HG02759 (cell line): ENCODE data around the gene AMBRA1.
"Not testable (repeated sequence)": the region's sequence is repeated elsewhere in the genome, so short reads cannot be mapped to it uniquely, and the experiment has no call there.

ENCODE experiments used
- ATAC-seq: cut with Tn5 transposase; IDR thresholded peaks from one replicate; pipeline ENCODE4 v1.9.1; 2021; ENCODE audit warnings: mild to moderate bottlenecking, moderate library complexity; ENCODE audit not compliant: unreplicated experiment

AMBRA1 gene

DNA sequence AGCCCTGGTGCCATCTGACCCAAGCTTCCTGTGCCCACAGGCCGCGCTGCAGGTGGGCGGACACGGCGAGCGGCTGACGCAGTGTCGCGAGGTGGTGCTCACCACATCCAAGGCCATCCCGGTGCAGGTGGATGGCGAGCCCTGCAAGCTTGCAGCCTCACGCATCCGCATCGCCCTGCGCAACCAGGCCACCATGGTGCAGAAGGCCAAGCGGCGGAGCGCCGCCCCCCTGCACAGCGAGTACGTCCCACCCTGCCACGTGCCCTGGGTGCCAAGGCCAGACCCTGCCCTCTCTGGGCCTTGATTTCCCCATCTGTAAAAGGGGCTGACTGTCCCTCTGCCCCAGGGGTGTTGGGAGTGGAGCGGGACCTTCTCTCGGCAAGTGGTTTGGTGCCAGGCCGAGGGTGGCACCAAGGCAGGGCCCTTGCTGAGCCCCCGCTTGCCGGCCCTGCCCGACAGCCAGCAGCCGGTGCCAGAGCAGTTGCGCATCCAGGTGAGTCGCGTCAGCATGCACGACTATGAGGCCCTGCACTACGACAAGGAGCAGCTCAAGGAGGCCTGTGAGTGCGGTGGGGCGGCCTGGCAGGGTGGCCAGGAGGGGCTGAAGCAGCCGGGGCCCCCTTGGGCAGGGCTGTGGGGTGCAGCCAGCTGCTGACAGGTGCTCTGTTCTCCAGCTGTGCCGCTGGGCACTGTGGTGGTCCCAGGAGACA is 218.3 kb downstream of the AMBRA1 start:
- no peak for ATAC-seq

DNA sequence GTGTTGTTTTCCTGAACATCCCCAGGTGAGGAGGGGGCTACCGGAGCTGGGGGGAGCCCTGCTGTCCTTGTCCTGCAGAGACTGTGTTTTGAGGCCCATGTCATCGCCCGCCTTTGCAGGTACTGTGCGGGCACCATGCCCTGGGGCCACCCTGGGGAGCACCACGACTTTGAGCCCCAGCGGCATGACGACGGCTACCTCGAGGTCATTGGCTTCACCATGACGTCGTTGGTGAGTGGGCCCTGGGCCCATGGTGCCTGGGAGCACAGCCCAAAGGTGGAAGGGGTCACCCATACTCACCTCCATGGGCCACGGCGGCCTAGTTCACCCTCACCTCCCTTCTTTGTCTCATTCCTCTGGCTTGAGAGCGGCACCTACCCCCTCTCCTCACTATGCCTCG is 219.0 kb downstream of the AMBRA1 start:
- no peak for ATAC-seq

DNA sequence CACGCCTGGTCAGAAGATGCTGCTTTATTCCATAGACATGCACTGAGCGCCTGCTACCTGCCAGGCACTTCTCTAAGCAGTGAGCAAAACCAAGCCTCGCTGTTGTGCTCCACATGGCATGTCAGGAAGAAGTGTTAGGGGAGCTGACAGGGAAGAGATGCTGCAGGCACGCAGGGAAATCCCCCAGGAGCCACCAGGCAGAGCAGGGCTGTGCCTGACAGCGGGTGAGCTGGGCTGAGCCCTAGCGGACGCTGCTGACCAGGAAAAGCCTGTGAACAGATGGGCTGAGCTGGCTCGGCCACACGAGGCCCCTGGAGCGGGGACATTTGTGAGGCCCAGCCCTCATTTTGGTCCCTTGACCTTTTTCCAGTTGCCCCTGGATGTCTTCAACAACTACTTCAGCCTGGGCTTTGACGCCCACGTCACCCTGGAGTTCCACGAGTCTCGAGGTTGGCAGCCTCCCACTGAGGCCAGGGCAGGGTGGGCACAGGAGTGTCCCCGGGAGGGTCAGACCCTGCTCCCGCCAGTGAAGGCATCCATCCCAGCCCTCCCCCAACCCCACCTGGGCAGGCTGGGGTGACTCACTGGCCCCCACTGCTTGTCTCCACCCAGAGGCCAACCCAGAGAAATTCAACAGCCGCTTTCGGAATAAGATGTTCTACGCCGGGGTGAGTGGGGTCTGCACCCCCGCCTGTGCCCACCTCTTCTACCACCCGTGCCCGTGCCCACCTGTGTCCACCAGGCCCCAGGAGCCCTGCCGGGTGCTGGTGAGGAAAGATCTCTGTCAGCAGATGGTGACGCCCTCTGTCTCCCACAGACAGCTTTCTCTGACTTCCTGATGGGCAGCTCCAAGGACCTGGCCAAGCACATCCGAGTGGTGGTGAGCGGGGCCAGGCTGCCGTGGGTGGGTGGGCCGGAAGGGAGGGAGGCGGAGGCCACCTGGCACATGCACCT is 219.8 kb downstream of the AMBRA1 start:
- ATAC-seq = no peak

DNA sequence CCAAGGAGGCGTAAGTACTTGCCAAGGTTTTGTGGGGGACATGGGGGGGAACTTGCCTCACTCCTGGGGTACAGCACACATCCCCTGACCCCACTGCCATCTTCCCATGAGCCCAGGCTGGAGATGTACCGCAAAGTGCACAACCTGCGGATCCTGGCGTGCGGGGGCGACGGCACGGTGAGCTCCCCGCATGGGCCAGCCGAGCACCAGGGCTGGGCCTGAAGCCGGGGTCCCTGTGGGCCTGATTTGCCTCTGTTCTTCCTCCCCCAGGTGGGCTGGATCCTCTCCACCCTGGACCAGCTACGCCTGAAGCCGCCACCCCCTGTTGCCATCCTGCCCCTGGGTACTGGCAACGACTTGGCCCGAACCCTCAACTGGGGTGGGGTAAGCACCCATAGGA is 221.3 kb downstream of the AMBRA1 start:
- not testable (repeated sequence) for ATAC-seq

DNA sequence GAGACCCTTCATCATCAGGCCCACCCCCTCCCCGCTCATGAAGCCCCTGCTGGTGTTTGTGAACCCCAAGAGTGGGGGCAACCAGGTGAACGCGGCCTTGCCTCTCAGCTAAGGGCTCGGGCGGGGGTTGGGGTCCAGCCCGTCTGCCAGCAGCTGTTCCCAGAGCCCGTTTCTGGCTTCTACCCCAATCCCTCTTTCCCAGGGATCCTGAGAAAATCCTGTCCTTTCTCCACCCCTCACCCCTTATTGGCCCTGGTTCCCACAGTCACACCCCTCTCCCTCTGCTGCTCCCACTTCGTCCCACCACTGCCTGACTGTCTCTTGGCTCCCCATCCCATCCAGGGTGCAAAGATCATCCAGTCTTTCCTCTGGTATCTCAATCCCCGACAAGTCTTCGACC is 221.7 kb downstream of the AMBRA1 start:
- ATAC-seq = no peak

DNA sequence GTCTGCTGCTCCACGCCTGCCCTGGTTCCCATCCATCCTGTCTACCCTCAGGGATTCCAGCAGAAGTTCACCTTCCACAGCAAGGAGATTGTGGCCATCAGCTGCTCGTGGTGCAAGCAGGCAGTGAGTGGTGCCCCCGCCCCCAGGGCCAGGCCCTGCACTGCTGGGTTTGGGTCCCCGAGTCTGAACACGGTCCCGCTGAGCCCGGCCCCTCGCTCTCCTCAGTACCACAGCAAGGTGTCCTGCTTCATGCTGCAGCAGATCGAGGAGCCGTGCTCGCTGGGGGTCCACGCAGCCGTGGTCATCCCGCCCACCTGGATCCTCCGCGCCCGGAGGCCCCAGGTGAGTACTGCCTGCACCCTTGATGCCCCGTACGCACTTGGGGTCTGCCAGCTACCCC is 222.6 kb downstream of the AMBRA1 start:
- ATAC-seq = not testable (repeated sequence)

DNA sequence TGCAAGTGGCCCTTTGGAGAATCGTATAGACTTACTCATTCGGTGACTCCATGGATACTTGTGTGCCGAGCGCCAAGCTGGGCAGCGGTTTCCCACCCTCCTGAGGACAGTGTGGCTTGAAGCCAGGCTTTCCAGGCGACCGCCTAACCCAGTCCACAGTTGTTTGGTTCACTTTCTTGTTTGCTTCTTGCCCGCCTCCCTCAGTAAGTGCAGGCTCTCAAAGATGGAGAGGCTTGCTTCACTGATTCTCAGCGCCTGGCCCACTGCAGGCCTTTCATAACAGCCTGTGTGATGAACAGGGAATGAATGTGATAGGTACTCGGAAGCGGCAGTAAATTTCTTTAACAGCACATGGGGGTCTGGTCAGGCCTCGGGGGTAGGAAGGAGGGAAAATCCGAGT is 223.6 kb downstream of the AMBRA1 start:
- no peak for ATAC-seq

DNA sequence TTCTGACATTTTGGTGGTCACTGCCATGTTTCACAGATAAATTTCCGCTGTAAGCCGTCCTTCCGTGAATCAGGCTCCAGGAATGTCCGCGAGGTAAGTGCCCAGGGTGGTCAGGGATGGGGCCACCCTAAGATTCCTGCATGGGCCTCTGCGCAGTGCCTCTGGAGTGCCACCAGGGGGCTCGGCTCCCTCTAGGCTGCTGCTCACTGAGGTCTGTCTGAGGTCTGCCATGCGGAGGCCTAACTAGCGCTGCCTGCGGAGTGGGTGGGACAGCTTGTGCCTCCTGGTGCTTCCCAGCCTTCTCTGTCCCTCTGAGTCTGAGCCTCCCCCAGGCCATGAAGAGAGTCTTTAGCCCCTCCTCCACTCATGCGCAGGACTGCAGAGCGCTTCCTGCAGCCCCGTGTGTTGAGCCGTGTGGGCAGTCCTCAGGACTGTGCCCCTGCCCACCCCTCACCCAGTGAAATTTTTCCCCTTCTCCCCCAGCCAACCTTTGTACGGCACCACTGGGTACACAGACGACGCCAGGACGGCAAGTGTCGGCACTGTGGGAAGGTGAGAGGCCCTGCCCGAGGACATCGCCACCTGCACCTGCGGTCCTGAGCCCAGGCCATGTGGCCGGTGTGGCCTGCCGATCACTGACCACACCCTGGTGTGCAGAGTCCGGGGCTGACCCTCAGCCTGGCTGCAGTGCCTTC is 224.2 kb downstream of the AMBRA1 start:
- ATAC-seq = peak; percentile 59

DNA sequence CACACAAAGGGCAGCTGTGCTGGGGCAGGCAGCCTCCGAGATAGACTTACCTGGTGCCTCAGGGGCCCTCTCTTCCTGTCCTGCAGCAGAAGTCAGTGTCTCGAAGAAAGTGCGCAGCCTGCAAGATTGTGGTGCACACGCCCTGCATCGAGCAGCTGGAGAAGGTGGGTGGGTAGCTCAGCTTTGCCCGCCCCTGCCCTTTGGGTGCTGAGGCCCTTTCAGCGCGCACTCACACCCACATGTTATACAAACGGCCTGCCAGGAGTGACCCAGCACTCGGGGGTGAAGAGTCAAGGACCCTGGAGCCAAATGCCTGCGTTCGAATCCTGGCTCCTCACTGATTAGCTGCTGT is 225.9 kb downstream of the AMBRA1 start:
- no peak for ATAC-seq

DNA sequence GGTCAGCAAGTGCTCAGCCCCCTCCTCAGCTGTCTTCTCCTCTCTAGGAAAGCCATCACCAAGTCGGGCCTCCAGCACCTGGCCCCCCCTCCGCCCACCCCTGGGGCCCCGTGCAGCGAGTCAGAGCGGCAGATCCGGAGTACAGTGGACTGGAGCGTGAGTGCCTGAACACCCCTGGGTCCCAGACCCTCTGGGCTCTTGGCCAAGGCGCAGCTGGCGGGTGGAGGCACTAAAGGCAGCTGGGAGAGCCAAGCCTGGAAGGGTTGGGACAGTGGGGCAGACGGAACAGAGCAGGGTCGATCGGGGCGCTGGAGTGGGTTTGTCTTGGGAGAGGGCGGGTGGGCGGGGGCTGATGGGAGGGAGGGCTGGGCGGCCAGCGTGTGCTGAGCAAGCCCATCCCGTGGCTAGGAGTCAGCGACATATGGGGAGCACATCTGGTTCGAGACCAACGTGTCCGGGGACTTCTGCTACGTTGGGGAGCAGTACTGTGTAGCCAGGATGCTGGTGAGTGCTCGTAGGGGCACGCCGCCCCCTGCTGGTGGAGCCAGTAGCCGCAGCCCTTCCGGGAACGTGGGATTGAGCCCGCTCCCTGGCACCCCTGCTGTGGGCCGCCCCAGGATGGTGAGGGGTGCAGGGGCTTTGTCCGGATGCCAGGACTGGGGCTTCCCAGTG is 226.4 kb downstream of the AMBRA1 start:
- peak; percentile 72 for ATAC-seq

DNA sequence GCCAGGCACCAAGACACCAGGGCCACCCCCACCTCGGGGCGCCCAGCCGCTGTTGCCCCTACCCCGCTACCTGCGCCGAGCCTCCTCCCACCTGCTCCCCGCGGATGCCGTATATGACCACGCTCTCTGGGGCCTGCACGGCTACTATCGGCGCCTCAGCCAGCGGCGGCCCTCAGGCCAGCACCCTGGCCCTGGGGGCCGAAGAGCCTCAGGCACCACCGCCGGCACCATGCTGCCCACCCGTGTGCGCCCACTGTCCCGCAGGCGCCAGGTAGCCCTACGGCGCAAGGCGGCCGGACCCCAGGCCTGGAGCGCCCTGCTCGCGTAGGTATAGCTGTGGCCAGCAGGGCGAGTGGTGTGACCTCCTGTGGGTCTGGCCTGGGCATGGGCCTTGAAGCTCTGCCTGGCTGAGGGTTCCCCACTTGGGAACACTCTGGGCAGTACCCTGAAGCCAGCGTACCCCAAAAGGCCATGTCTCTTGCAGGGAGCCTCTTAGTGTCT is 227.1 kb downstream of the AMBRA1 start:
- ATAC-seq = no peak

DNA sequence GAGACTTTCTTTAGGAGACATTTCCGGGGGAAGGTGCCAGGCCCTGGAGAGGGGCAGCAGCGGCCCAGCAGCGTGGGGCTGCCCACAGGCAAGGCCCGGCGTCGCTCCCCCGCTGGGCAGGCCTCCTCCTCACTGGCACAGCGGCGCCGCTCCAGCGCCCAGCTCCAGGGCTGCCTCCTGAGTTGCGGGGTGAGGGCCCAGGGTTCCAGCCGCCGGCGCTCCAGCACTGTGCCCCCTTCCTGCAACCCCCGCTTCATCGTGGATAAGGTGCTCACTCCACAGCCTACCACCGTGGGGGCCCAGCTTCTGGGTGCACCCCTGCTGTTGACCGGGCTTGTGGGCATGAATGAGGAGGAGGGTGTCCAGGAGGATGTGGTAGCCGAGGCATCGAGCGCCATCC is 227.6 kb downstream of the AMBRA1 start:
- no peak for ATAC-seq

DNA sequence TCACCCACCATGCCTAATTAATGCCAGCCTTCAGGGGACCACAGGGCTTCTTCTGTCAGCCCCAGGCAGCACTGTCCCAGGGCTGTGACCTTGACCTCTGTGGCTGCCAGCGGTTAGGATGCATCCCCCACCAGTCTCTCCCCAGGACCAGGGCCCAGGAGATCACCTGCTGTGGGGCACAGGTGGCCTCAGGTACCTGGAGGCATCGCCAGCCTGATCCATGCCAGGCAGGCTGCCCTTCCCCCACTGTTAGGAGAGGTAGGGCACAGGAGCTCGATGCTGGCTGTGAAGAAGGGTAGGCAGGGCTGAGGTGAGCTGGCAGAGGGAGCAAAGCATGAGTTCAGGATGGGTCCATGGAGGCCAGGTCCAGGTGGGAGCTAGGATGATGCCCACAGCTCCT is 229.0 kb downstream of the AMBRA1 start:
- ATAC-seq = no peak

DNA sequence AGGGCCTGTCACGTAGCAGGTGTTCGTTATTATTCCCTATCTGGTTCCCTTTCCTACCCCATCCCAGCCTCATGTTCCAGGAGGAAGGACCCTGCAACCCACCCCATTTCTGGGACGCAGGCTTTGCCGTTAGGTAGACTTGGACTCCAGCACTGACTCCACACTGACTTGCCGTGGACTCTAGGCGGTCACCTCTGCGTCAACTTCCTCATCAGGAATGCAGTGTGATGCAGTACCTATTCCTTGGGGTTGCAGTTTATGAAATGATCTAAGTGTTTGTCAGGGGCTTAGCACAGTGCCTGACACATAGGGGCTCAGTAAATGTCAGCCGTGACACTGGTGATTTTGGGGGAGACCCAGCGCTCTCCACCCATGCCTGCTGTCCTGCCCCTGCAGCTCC is 229.8 kb downstream of the AMBRA1 start:
- no peak for ATAC-seq

DNA sequence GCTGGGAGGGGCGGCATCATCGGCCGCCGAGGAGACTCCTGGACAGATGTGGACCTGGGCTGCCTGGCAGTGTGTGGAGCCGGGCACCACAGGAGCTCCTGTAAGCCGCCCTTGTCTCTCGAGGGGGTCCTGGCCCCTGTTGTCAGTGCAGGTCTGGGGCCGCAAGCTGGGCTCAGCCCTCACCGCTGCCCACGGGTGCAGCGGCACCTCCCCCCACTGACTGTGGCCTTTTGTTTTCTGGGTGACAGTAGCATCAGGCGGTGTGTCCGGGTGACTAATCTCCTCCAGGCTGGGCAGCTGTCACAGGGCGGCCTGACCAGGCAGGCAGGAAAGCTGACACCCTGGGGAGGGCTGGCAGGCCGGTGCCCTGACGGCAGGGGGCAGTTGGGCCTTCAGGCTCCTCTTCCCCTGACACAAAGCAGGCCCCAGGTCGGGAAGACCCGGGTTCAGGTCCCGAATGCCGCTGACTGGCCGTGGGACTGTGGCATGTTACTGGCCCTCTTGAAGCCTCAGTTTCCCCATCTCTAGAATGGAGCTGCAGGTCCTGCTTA is 230.3 kb downstream of the AMBRA1 start:
- ATAC-seq = no peak

DNA sequence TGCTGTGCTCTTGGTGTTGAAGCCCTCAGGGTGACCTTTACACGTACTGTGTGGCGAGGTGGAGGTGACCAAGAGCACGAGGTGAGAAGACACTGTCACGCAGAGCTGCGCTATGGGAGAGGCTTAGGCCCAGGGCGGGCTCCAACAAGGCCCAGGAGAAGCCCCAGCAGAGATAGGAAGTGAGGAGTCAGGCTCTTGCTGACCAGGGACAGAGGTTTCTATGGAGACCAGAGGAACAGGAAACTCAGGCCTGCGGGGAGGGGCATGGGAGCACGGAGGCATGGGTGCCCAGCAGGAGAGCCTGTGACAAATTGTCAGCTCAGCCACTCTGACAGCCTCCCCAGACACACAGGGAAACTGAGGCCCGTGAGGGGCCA is 230.8 kb downstream of the AMBRA1 start:
- ATAC-seq = no peak

DNA sequence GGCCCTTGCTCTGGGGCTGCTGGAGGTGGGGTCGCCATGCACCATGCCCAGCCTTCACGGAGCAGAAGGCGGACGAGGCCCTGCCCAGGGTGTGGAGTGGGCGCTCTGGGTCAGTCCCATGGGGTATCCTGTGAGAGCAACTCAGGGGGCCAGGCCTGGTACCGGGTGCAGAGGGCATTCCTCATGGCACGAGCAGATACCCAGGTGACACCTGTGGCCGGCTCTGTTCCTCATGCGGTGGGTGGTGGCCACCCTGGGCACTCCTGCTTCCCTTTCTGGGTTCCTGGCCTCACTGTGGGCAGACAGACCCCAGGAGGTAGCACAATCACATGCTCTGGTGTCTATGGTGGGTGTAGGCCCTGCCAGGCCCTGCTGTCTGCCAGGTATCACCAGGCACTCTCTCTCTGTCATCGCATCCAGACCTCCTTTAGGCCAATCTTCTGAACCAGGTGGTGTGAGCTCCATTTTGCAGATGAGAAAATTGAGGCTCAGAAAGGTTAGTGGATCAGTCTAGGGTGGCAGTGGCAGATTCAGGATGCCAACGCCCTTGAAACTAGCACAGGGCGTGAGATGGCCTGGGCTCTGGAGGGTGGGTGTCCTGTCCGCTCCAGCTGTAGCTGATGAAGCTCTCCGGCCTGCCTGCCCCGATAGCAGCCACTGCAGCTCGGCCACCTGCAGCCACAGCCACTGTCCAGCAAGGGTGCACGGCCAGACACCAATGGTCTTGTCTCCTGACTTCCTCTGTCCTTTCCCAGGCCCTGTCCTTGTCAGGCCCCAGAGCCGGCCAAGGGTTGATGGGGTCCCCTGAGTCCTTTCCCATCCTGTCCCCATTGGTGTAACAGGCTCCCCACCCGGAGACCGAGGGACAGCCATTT is 231.4 kb downstream of the AMBRA1 start:
- peak; percentile 4 for ATAC-seq

DNA sequence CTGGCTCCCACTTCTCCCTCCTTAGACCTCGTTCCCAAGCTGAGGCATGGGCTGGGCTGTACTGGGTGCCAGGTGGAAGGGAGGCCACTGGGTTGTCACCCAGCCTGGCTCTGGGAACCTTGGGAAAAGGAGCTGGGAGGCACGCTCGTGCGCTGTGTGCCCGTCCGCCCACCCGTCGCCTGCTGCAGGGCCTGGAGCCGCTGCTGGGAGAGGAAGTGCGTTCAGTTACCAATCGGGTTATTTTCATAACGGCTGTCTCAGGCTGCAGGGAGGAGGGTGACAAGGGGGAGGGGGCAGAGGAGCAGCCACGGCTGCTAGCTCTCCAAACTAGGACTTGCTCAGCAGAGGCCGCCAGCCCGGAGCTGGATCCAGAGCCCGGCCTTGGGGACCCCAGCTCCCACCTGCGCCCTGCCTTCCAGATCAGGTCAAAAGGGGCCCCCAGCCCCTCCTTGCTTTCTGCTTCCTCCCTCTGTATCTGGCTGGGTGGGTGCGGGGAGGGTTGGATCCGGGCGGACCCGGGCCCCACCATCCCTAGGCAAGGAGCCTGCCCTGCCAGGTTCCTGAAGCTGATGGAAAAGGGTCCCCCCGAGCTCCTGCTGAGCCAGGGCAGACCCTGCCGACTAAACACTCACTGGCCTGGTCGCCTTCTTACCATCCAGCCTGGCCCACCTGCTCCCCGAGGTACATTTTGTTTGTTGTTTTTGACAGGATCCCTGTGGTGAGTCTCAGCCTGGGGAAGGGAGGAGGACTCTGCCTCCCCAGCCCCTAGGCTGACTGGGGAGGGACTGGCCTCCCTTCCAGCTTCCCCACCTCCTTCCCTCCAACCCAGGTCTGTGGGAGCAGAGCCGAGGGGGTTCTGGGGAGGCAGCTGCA is 232.3 kb downstream of the AMBRA1 start:
- ATAC-seq = peak; percentile 95

DNA sequence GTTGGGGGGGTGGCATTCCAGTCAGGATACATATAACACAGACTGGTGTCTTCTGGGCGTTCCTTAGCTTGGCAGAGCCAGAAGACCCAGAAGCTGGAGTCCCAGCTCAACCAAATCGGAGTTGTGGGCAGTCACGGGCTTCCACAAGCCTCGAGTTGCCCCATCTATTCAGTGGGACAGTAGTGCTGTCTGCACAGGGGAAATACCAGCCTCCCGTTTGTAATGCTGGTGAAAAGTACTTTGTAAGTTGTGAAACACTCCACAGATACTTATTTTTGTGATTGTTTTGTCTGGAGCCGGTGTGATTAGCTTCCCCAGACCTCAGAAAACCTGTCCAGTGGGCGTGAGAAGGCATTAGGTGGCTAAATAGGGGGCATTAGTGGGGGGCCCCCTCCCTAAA is 232.9 kb downstream of the AMBRA1 start:
- ATAC-seq = peak; percentile 25
